Astrocyte of the hippocampus (primary cell): ENCODE data around the gene ADORA2B.

ENCODE experiments used
- DNase-seq: peaks from one replicate; pipeline ENCODE4 v3.0.0; 2011; ENCODE audit warnings: low read depth, low spot score

Gene ADORA2B

GRCh38 chr17:15981208-15981607 is 36.3 kb downstream of the ADORA2B start:
- DNase-seq: no peak

GRCh38 chr17:15981646-15982580 is 37.0 kb downstream of the ADORA2B start:
- peak; percentile 28 for DNase-seq

DNA sequence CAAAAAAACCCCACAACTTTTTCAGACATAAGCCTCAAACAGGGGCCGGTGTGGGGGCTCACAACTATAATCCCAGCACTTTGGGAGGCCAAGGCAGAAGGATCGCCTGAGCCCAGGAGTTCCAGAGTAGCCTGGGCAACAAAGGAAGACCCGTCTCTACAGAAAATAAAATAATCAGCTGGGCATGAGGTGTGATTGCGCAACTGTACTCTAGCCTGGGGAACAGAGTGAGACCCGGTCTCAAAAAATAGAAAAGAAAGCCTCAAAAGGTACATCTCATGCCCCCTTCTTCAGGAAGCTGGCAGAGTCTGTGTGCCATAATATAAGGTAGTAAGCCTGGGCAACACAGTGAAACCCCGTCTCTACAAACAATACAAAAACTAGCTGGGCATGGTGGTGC is 51.4 kb downstream of the ADORA2B start:
- no peak for DNase-seq

GRCh38 chr17:15998031-15998562 is 53.2 kb downstream of the ADORA2B start:
- no peak for DNase-seq

DNA sequence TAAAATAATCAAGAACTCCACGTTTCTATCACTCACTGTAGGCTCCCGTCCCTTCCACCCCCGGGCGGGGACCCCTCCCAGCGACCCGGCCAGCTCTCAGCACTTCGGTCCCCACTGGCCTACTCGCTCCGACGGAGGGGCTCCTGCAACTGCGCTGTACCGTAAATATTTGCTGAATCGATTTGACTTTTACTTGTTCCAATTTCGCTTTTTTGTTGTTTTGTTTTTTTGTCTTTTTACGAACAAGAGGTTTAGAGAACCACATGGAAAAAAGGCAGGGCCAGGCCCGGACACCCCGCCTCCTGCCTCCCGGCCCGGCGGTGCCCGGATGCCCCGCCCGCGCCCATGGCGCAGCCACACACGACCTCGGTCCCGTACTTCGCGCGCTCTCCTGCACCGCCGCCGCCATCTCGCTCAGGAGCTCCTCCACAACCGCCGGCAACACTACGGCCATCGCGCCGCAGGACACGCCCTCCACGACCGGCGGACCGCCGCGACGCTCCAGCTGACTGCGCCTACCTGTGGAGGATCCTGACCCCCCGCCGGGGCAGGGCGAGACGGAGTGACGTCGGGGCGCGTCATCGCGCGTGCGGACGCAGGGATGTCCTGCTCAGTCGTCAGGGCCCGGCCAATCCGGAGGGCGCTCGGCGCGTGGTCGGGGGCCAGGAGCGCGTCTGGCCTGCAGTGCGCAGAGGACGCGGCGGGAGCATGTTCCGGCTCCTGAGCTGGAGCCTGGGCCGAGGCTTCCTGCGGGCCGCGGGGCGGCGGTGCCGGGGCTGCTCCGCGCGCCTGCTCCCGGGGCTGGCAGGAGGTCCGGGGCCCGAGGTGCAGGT is 54.4 kb downstream of the ADORA2B start, which contains the start of the genes TTC19 and ZSWIM7:
TTC19 (plus strand) TSS at position 684 of the 833 bp plus-strand sequence; CDS start at position 709, 25 bp downstream.
ZSWIM7 (minus strand) TSS at position 564 of the 833 bp plus-strand sequence; CDS start at position 454, 110 bp downstream.
- DNase-seq: peak; percentile 98

DNA sequence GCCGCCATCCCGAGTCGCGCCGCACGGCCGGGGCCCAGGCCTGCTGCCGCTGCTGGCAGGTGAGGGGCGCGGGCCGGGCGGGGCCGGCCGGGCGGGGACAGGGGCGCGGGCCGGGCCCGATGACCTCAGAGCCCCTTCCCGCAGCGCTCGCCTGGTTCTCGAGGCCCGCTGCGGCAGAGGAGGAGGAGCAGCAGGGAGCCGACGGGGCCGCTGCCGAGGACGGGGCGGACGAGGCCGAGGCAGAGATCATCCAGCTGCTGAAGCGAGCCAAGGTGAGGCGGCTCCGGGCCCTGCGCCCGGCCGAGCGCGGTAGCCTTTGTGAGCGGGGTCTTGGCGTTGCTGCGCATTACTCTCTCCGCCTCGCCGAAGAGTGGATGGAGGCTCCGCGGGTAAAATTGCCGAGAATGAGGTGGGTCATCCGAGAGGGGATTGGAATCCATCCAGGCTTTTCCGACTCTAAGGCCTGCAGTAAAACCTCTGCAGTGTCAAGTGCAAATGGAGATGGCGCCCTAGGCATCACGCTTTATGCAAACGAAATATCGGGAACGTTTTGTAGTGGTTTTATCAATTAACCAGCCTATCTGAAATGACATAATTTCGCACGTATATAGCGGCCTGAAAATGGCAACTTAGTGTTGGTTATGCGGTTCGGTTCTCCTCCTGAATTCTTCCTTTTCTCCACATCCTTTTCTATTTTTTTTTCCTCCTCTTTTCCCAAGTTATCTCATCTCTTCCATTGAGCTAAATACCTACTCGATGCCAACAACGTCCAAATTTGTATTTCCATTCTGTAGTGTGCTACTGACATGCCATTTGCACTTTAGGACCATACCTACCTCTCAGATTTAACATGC is 55.3 kb downstream of the ADORA2B start:
- DNase-seq: no peak

- no peak for DNase-seq
Observed at GRCh38 chr17:16001226-16001897, 56.4 kb downstream of the ADORA2B start.

- no peak for DNase-seq
Observed at GRCh38 chr17:16002708-16003260, 57.9 kb downstream of the ADORA2B start.

DNA sequence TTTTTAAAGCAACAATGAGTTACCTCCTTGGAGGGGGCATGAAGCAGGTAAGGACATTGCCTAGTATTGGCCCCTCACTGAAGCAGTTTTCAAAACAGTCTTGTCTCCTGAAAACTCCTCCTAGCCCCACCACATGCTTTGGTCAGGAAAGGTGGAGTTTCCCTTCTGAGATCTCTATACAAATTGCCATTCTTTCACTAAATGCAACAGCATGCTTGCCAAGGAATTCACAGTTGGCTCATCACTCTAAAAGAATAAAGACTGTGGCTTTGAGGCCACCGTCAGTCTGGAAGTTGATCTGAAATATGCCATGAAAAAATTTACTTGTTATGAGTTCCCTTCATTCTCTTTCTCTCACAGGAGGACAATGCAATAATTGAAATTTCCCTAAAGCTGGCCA is 58.9 kb downstream of the ADORA2B start:
- DNase-seq: peak; percentile 35

DNA sequence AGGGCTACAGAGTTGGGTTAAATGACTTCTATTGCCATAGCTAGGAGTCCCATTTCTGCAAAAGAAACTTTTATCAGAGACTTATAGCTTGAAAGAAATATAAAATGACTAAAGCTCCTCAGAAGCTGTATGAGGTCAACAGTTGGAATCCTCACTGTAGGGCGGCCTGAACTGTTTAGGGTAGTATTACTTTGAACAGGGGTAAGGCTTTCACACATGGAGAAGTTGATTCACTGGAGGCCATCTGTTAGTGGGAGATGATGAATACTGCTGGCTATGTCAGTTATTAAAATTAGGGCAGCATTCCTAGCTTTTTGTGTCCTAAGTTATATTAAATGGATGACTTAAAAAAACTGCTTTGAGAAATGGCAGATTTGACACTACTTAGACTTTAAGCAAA is 60.7 kb downstream of the ADORA2B start:
- no peak for DNase-seq

DNA sequence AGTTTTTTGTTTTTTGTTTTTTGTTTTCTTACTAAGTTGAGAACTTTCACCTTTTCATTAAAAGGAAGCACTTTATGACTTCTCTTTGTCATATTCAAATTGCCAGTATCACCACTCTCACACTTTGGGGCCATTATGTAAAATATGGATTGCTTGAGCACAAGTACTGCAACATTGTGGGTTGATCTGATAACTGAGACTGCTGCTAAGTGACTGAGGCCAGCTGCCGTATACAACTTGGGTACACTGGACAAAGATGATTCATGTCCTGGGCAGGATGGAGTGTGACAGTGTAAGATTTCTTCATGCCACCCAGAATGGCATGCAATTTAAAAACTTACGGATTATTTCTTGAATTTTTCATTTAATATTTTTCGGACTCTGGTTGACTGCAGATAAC is 62.5 kb downstream of the ADORA2B start:
- no peak for DNase-seq

DNA sequence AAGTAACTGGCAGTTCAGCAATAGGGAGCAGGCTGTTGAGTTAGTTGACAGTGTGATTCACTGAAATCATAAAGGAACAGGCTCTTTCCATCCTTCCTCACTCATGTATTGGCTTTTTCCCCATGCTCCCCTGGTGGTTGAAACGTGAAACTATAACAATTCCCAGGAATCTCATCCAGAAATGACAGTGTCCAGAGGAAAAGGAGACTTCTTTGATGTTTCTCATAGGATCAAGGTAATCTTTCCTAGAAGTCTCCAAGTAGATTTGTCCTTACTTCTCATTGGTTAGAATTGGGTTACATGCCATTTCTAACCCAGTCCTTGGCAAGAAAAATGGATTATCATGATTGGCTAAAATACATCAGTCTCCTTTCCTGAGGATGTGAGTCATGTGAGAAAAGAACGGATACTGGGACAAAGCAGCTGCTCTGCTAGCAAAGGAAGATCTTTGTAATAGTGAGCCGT is 69.0 kb downstream of the ADORA2B start:
- peak; percentile 74 for DNase-seq

- no peak for DNase-seq
Observed at GRCh38 chr17:16019347-16019746, 74.4 kb downstream of the ADORA2B start.

DNA sequence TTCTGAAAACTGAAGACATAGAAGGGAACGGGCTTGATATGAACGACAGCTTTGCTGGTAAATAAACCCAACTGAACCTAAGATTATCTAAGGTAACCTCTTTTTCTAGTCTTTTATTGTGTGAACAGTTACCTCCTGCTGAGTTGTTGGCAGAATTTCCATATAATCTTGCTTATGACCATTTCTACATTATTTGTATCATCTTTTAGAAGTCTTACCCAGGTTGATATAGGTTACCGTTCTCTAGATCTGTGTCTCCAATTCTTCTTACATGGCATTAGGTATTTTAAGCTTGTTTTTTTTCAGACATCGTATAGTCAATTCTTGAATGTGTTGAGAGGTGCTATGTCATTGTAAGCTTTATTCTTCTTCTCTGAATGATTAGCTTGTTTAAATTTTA is 79.0 kb downstream of the ADORA2B start:
- DNase-seq: no peak

DNA sequence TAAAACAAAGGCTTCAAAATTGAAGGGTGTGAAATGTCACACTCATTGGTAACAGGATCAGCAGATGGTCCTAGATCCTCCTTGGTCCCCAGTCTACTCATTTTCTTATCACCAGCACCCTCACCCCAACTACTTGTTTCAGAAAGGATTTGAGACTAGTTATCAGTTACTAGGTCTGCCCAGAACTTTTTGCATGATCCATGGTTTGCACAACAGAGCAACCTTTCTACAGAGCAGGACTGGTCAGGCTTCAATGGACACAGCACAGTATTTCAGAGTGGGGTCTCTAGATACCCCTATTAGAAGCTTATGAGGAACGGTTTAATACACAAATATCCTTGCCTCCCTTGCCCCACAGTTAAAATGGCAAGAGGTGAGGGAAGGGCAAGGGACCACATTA is 80.3 kb downstream of the ADORA2B start:
- DNase-seq: no peak
